OCI-LY1 (cell line): ENCODE measurements around the gene PDE6B.
A peak's percentile ranks its signal among the peaks of the same experiment; 100 is the strongest.

Experiments
- H2AFZ ChIP-seq: fragments of 200-600 bp; sonication (generic), shearing (Covaris generic); 2 replicates; pipeline ENCODE4 v1.6.0; 2014; ENCODE audit warnings: antibody characterized with exemption, mild to moderate bottlenecking, low read length
- H3F3A ChIP-seq: fragments of 200-600 bp; sonication (generic), shearing (Covaris generic); 2 replicates; pipeline ENCODE4 v1.6.0; 2014; ENCODE audit warnings: mild to moderate bottlenecking, antibody characterized with exemption, low read length, moderate library complexity; ENCODE audit not compliant: insufficient read depth
- H3K27ac ChIP-seq: fragments of 200-600 bp; sonication (generic); 2 replicates; pipeline ENCODE4 v1.5.1; 2014; ENCODE audit warnings: low read length, mixed run types, mild to moderate bottlenecking, low read depth; ENCODE audit not compliant: poor library complexity, severe bottlenecking
- H3K27me3 ChIP-seq: fragments of 200-600 bp; sonication (generic); 2 replicates; pipeline ENCODE4 v1.6.0; 2014; ENCODE audit warnings: antibody characterized with exemption, mild to moderate bottlenecking, low read length, moderate library complexity; ENCODE audit not compliant: insufficient read depth
- H3K36me3 ChIP-seq: fragments of 200-600 bp; sonication (generic); 2 replicates; pipeline ENCODE4 v1.6.1; 2014; ENCODE audit warnings: mild to moderate bottlenecking, antibody characterized with exemption, low read length, moderate library complexity, mixed read lengths; ENCODE audit not compliant: insufficient read depth
- H3K4me1 ChIP-seq: fragments of 200-600 bp; sonication (generic); 2 replicates; pipeline ENCODE4 v1.5.1; 2014; ENCODE audit warnings: mild to moderate bottlenecking, low read length, moderate library complexity; ENCODE audit not compliant: insufficient read depth, severe bottlenecking
- H3K4me2 ChIP-seq: fragments of 200-600 bp; sonication (generic), shearing (Covaris generic); 2 replicates; pipeline ENCODE4 v1.6.1; 2014; ENCODE audit warnings: low read length
- H3K4me3 ChIP-seq: fragments of 200-600 bp; sonication (generic); 2 replicates; pipeline ENCODE4 v1.5.1; 2014; ENCODE audit warnings: low read length, low read depth, mild to moderate bottlenecking, mixed read lengths; ENCODE audit not compliant: poor library complexity, severe bottlenecking
- H3K79me2 ChIP-seq: fragments of 200-600 bp; shearing (Covaris generic); 2 replicates; pipeline ENCODE4 v1.6.1; 2016; ENCODE audit warnings: mixed run types, low read length, mixed read lengths; ENCODE audit not compliant: insufficient read depth
- H3K9ac ChIP-seq: fragments of 200-600 bp; sonication (generic), shearing (Covaris generic); 2 replicates; pipeline ENCODE4 v1.6.1; 2014; ENCODE audit warnings: mild to moderate bottlenecking, low read length, mixed read lengths
- H3K9me2 ChIP-seq: fragments of 200-600 bp; sonication (generic), shearing (Covaris generic); 2 replicates; pipeline ENCODE4 v1.6.1; 2014; ENCODE audit warnings: low read depth, mild to moderate bottlenecking, low read length, mixed read lengths
- H3K9me3 ChIP-seq: fragments of 200-600 bp; shearing (Covaris generic); 2 replicates; pipeline ENCODE4 v1.6.1; 2014; ENCODE audit warnings: low read length, mixed read lengths
- H4K20me1 ChIP-seq: fragments of 200-600 bp; sonication (generic), shearing (Covaris generic); 2 replicates; pipeline ENCODE4 v1.6.0; 2016; ENCODE audit warnings: mild to moderate bottlenecking, low read length; ENCODE audit not compliant: insufficient read depth
- CTCF ChIP-seq: fragments of 200-600 bp; sonication (generic), shearing (Covaris generic); IDR thresholded peaks from 2 replicates; pipeline ENCODE4 v1.5.1; 2017; ENCODE audit warnings: mild to moderate bottlenecking, antibody characterized with exemption, low read length, moderate library complexity, mixed read lengths
- EZH2 ChIP-seq: fragments of 200-600 bp; sonication (generic), shearing (Covaris generic); IDR thresholded peaks from 2 replicates; pipeline ENCODE4 v1.8.0; 2017; ENCODE audit warnings: borderline replicate concordance, mixed run types, mild to moderate bottlenecking, antibody characterized with exemption, low read length, moderate library complexity, mixed read lengths

Gene PDE6B

GRCh38 chr4:707929-708630, 82.7 kb downstream of the PDE6B start:
- peaks cover 12% of the 10 kb centered on the region; the same call in 1 of the 2 replicates for H3K79me2 ChIP-seq
- TF ChIP-seq CTCF (no peak), EZH2 (no peak)
- no peaks in the 10 kb centered on the region for H3K9me2 ChIP-seq
- no peaks in the 10 kb centered on the region for H4K20me1 ChIP-seq
- no peaks in the 10 kb centered on the region for H3K9me3 ChIP-seq
- peaks cover 9% of the 10 kb centered on the region for H3K4me1 ChIP-seq
- H2AFZ ChIP-seq = no peak overlapping the region
- no peaks in the 10 kb centered on the region for H3K27me3 ChIP-seq
- 0 out of 2 replicates have a peak overlapping the region, but pooled peaks have one; percentile 11 for H3K4me2 ChIP-seq
- no peak overlapping the region for H3K9ac ChIP-seq
- no peaks in the 10 kb centered on the region for H3F3A ChIP-seq
- H3K4me3 ChIP-seq = no peak overlapping the region
- H3K36me3 ChIP-seq = peaks cover 5% of the 10 kb centered on the region; the same call in 1 of the 2 replicates
- H3K27ac ChIP-seq = no peak overlapping the region

GRCh38 chr4:708631-708933, 83.2 kb downstream of the PDE6B start:
- Histone ChIP-seq H3K27ac (no peak overlapping the region), H3K9me3 (no peaks in the 10 kb centered on the region), H3F3A (no peaks in the 10 kb centered on the region), H3K27me3 (no peaks in the 10 kb centered on the region), H3K4me3 (no peak overlapping the region), H3K9me2 (no peaks in the 10 kb centered on the region), H2AFZ (no peak overlapping the region), H3K36me3 (peaks cover 5% of the 10 kb centered on the region; the same call in 1 of the 2 replicates), H3K4me1 (peaks cover 9% of the 10 kb centered on the region), H4K20me1 (no peaks in the 10 kb centered on the region), H3K9ac (no peak overlapping the region), H3K4me2 (no peak overlapping the region), H3K79me2 (peaks cover 12% of the 10 kb centered on the region; the same call in 1 of the 2 replicates)
- no peak for TF ChIP-seq EZH2
- TF ChIP-seq CTCF = no peak

DNA sequence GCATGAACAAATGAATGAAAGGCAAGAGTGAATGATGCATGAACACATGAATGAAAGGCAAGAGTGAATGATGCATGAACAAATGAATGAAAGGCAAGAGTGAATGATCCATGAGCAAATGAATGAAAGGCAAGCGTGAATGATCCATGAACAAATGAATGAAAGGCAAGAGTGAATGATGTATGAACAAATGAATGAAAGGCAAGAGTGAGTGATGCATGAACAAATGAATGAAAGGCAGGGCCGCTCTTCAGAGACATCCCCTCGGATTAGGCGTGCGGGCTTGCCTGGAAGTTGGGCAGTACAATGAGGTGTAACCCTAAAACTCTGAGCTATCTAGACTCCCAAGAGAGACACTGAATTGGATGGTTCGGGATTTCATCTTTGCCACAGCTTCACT, 84.0 kb downstream of the PDE6B start:
- no peak overlapping the region for H3K4me2 ChIP-seq
- TF ChIP-seq EZH2 (no peak), CTCF (no peak)
- H3K27me3 ChIP-seq = no peaks in the 10 kb centered on the region
- H3K36me3 ChIP-seq = peaks cover 5% of the 10 kb centered on the region; the same call in 1 of the 2 replicates
- H4K20me1 ChIP-seq = no peaks in the 10 kb centered on the region
- peaks cover 12% of the 10 kb centered on the region; the same call in 1 of the 2 replicates for H3K79me2 ChIP-seq
- H2AFZ ChIP-seq = no peak overlapping the region
- H3K9me2 ChIP-seq = no peaks in the 10 kb centered on the region
- no peak overlapping the region for H3K4me3 ChIP-seq
- no peak overlapping the region for H3K9ac ChIP-seq
- H3K27ac ChIP-seq = no peak overlapping the region
- H3K9me3 ChIP-seq = no peaks in the 10 kb centered on the region
- H3K4me1 ChIP-seq = peaks cover 9% of the 10 kb centered on the region
- H3F3A ChIP-seq = no peaks in the 10 kb centered on the region
